SW480 (cell line): Measurements from ENCODE around the gene CCDC82.

Experiments used
- DNase-seq: peaks from one replicate; pipeline ENCODE4 v3.0.0-alpha.2; 2016; ENCODE audit warnings: low spot score

The CCDC82 gene

GRCh38 chr11:96329419-96329818 is 60.3 kb downstream of the CCDC82 start:
- DNase-seq, result no peak

GRCh38 chr11:96328395-96329010 is 61.2 kb downstream of the CCDC82 start:
- DNase-seq, result no peak

- no peak for DNase-seq
Observed at GRCh38 chr11:96326959-96327358, 62.8 kb downstream of the CCDC82 start.

GRCh38 chr11:96324912-96325311 is 64.8 kb downstream of the CCDC82 start:
- DNase-seq, result peak; percentile 74

- no peak for DNase-seq
Observed at GRCh38 chr11:96323642-96323985, 66.1 kb downstream of the CCDC82 start.

GRCh38 chr11:96322775-96323641 is 66.7 kb downstream of the CCDC82 start:
- DNase-seq, result no peak

GRCh38 chr11:96321091-96321490 is 68.6 kb downstream of the CCDC82 start:
- DNase-seq, result no peak

- no peak for DNase-seq
Observed at GRCh38 chr11:96319898-96320656, 69.6 kb downstream of the CCDC82 start.

- no peak for DNase-seq
Observed at GRCh38 chr11:96318850-96319249, 70.9 kb downstream of the CCDC82 start.

GRCh38 chr11:96318399-96318798 is 71.3 kb downstream of the CCDC82 start:
- DNase-seq, result no peak

GRCh38 chr11:96317985-96318384 is 71.7 kb downstream of the CCDC82 start:
- peak; percentile 29 for DNase-seq

- no peak for DNase-seq
Observed at GRCh38 chr11:96317571-96317970, 72.1 kb downstream of the CCDC82 start.

GRCh38 chr11:96316869-96317268 is 72.8 kb downstream of the CCDC82 start:
- no peak for DNase-seq

- DNase-seq, result no peak
Observed at GRCh38 chr11:96315476-96315875, 74.2 kb downstream of the CCDC82 start.

GRCh38 chr11:96314326-96315020 is 75.2 kb downstream of the CCDC82 start:
- peak; percentile 95 for DNase-seq

GRCh38 chr11:96313163-96313562 is 76.5 kb downstream of the CCDC82 start:
- no peak for DNase-seq

GRCh38 chr11:96311120-96311568 is 78.6 kb downstream of the CCDC82 start:
- DNase-seq, result no peak

GRCh38 chr11:96310236-96310635 is 79.5 kb downstream of the CCDC82 start:
- DNase-seq, result no peak

- no peak for DNase-seq
Observed at GRCh38 chr11:96309643-96310017, 80.1 kb downstream of the CCDC82 start.

GRCh38 chr11:96309016-96309642 is 80.6 kb downstream of the CCDC82 start:
- DNase-seq, result no peak

- DNase-seq, result peak; percentile 98
Observed at GRCh38 chr11:96307776-96308140, 82.0 kb downstream of the CCDC82 start.
